Naive thymus-derived CD4-positive, alpha-beta T cell (primary cell): ENCODE measurements around the gene ANHX. TPM values are rescaled to one million over a fixed set of nuclear protein-coding genes. Genes with fewer than 3 reads are reported as not detected.
A peak's percentile ranks its signal among the peaks of the same experiment; 100 is the strongest.

ENCODE experiments used
- ATAC-seq: fragments of 150-1000 bp; cut with Tn5 transposase; 2 replicates; pipeline ENCODE4 v1.10.0; 2021; ENCODE audit warnings: mild to moderate bottlenecking, moderate library complexity
- CTCF ChIA-PET: fragments of 350-600 bp; sonication (Branson Sonifier 250); formaldehyde crosslinking; loops from one replicate; lab custom pipeline; 2021; ENCODE audit warnings: antibody characterized with exemption; lab: Charles Lee
- POLR2A ChIA-PET: fragments of 350-600 bp; sonication (Branson Sonifier 250); formaldehyde crosslinking; loops from one replicate; lab custom pipeline; 2021; ENCODE audit warnings: antibody characterized with exemption, inconsistent platforms; lab: Charles Lee
- DNase-seq, 9 donors: peaks; one replicate each; pipeline versions ENCODE4 v3.0.0 to v3.0.0-alpha.2; 2020 to 2022; ENCODE audit warnings: mixed read lengths in 1 of 9
- H3K27ac ChIP-seq: one replicate; pipeline ENCODE4 v1.7.0; 2013; ENCODE audit warnings: mild to moderate bottlenecking, low read depth, low read length, moderate library complexity
- H3K27me3 ChIP-seq, 2 donors: one replicate each; pipeline ENCODE4 v1.7.0; 2013; ENCODE audit warnings: low read length in 2 of 2, mild to moderate bottlenecking in 2 of 2, moderate library complexity in 2 of 2; ENCODE audit not compliant: control insufficient read depth in 2 of 2, insufficient read depth in 2 of 2
- H3K36me3 ChIP-seq, 3 experiments: 1 replicate in 2 of 3; 2 replicates in 1 of 3; pipeline ENCODE4 v1.7.0; 2013; ENCODE audit warnings: low read length in 3 of 3, mild to moderate bottlenecking in 3 of 3, moderate library complexity in 1 of 3; ENCODE audit not compliant: insufficient read depth in 3 of 3, control insufficient read depth in 2 of 3
- H3K4me1 ChIP-seq, 2 donors: one replicate each; pipeline ENCODE4 v1.7.0; 2013; ENCODE audit warnings: low read length in 2 of 2, mild to moderate bottlenecking in 2 of 2, moderate library complexity in 1 of 2; ENCODE audit not compliant: control insufficient read depth in 2 of 2, insufficient read depth in 2 of 2
- H3K4me3 ChIP-seq: 2 replicates; pipeline ENCODE4 v1.7.0; 2013; ENCODE audit warnings: mild to moderate bottlenecking, low read length
- H3K9me3 ChIP-seq, 3 experiments: 1 replicate in 2 of 3; 2 replicates in 1 of 3; pipeline ENCODE4 v1.7.0; 2013; ENCODE audit warnings: low read length in 3 of 3; ENCODE audit not compliant: control insufficient read depth in 2 of 3
- H3K27ac Mint-ChIP-seq, 9 donors: one replicate each; pipeline ENCODE4 v1.8.0; 2020 to 2022; ENCODE audit warnings: mixed read lengths in 9 of 9, mild to moderate bottlenecking in 8 of 9, moderate library complexity in 5 of 9, inconsistent platforms in 2 of 9
- H3K27me3 Mint-ChIP-seq, 5 donors: one replicate each; pipeline ENCODE4 v1.8.0; 2021 to 2022; ENCODE audit warnings: mixed read lengths in 5 of 5, mild to moderate bottlenecking in 1 of 5
- H3K36me3 Mint-ChIP-seq, 5 donors: one replicate each; pipeline ENCODE4 v1.8.0; 2020 to 2022; ENCODE audit warnings: mixed read lengths in 5 of 5, mild to moderate bottlenecking in 3 of 5, inconsistent platforms in 1 of 5
- H3K4me1 Mint-ChIP-seq, 7 donors: one replicate each; pipeline ENCODE4 v1.8.0; 2020 to 2022; ENCODE audit warnings: mixed read lengths in 7 of 7, mild to moderate bottlenecking in 3 of 7, inconsistent platforms in 1 of 7
- H3K4me3 Mint-ChIP-seq, 10 donors: one replicate each; pipeline ENCODE4 v1.8.0; 2020 to 2022; ENCODE audit warnings: mild to moderate bottlenecking in 10 of 10, mixed read lengths in 10 of 10, moderate library complexity in 6 of 10, inconsistent platforms in 2 of 10
- H3K9me3 Mint-ChIP-seq, 11 donors: one replicate each; pipeline ENCODE4 v1.8.0; 2020 to 2022; ENCODE audit warnings: mixed read lengths in 11 of 11, mild to moderate bottlenecking in 4 of 11, inconsistent platforms in 1 of 11, moderate library complexity in 1 of 11
- intact Hi-C, 2 donors: fragments of 100-400 bp; cut with micrococcal nuclease; formaldehyde crosslinking; loops; one replicate each; pipeline ENCODE4 v1.15.1; 2023
- polyA plus RNA-seq, 2 donors: library from polyadenylated mRNA; unstranded; fragments of 300-500 nt; fragmentation: Illumina TruSeq; gene quantifications; one replicate each; pipeline ENCODE4 v1.2.3, GENCODE V29; 2021
- total RNA-seq, 6 experiments: library from RNA in 5 of 6; stranded (reverse) in 5 of 6; gene quantifications; 1 replicate in 5 of 6; 2 replicates in 1 of 6; pipeline ENCODE4 v1.2.3 and lab custom pipeline; 2021 to 2026

ANHX gene
- total and polyA plus RNA-seq, 7 experiments from 2014 or later = not detected

DNA sequence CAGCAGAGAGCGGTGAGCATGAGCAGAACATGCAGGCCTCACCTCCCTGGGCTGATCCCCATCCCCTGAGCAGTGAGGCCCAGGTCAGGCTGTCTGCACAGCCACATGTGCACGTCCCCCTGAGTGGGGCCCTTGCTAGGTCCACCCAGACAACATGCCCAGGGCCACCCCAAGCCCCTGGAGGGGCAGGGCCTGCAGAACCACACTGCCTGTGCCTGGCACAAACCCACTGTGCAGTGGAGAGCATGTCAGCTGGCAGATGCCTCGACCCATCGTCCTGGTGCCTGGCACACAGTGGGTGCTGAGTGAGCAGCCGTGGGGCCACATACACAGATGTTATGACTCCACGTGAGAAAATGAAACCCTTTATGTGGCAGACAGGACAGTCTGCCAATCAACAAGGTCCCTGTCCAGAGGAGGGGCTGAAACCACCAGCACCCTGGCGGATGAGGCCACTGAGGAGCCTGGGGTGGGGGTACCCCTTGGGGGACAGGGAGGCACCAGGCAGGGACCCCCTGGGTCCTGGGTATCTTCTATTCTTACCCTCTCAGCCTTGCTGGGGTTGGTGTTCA is 8.3 kb downstream of the ANHX start:
- ChIA-PET CTCF (no interaction called here), POLR2A (no interaction called here)
- Mint-ChIP-seq H3K27me3 (peaks cover 0 to 25% (median 5%) of the 10 kb centered on the region in 5 donors), H3K4me1 (peaks cover 0 to 2% (median 0%) of the 10 kb centered on the region in 7 donors), H3K9me3 (peaks cover 0 to 45% (median 21%) of the 10 kb centered on the region in 11 donors), H3K36me3 (peaks cover 0 to 13% (median 2%) of the 10 kb centered on the region in 5 donors), H3K27ac (no peak overlapping the region), H3K4me3 (no peak overlapping the region)
- H3K9me3 ChIP-seq = no peaks in the 10 kb centered on the region
- intact Hi-C loops = no loop called here
- no peak overlapping the region for H3K27ac ChIP-seq
- ATAC-seq = no peak
- no peak for DNase-seq
- H3K27me3 ChIP-seq = no peaks in the 10 kb centered on the region
- no peaks in the 10 kb centered on the region for H3K36me3 ChIP-seq
- no peaks in the 10 kb centered on the region for H3K4me1 ChIP-seq
- H3K4me3 ChIP-seq = no peak overlapping the region

DNA sequence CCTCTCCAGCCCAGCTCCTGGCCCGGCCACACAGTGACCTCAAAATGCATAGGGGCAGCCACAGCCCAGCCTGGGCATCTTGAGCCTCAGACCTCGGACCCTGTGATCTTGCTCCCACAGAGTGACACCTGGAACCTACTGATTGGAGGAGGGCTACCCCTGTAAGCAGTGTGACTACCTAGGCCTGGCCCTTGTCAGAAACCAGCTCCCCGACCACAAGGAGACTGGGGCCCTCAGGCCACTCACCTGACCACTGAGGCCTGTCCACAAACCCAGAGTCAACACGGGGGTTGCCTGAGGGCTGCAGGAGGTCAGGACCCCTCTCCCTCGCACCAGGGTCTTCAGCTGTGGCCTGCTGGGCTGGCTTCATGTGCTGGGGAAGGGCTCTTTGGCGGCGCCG is 9.0 kb downstream of the ANHX start:
- Histone ChIP-seq H3K27ac (no peak overlapping the region), H3K27me3 (no peaks in the 10 kb centered on the region), H3K9me3 (peaks cover 0 to 2% (median 0%) of the 10 kb centered on the region in 3 experiments), H3K4me3 (no peak overlapping the region), H3K4me1 (no peaks in the 10 kb centered on the region), H3K36me3 (no peaks in the 10 kb centered on the region)
- H3K4me3 Mint-ChIP-seq = no peak overlapping the region
- H3K9me3 Mint-ChIP-seq = peaks cover 0 to 48% (median 23%) of the 10 kb centered on the region in 11 donors
- peaks cover 0 to 2% (median 0%) of the 10 kb centered on the region in 7 donors for H3K4me1 Mint-ChIP-seq
- intact Hi-C loops = no loop called here
- ATAC-seq (no peak), DNase-seq (no peak)
- POLR2A ChIA-PET = no interaction called here
- peaks cover 0 to 11% (median 2%) of the 10 kb centered on the region in 5 donors for H3K36me3 Mint-ChIP-seq
- peaks cover 0 to 24% (median 5%) of the 10 kb centered on the region in 5 donors for H3K27me3 Mint-ChIP-seq
- CTCF ChIA-PET = no interaction called here
- H3K27ac Mint-ChIP-seq = no peak overlapping the region

DNA sequence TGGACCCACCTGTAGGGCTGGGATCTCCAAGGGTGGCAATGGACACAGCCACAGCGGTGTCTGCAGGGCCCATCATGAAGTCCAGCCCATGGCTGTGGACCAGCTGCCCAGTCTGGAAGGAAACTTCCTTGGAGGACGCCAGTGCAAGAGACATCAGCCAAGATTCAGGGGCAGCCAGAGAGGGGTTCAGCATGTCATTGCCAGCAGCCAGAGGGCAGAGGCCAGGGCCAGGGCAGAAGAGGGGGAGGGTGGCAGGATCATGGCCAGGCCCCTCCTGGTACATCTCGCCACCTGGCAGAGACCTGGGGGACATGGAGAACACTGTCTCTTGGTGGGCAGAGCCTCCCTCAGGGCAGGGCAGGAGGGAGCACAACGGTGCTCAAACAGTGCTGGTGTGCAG is 10.2 kb downstream of the ANHX start:
- Mint-ChIP-seq H3K36me3 (peaks cover 0 to 11% (median 2%) of the 10 kb centered on the region in 5 donors), H3K27me3 (peaks cover 0 to 18% (median 5%) of the 10 kb centered on the region in 5 donors), H3K4me3 (no peak overlapping the region), H3K27ac (peak overlapping the region in 1 of 9 donors; percentile 43), H3K9me3 (peaks cover 0 to 48% (median 28%) of the 10 kb centered on the region in 11 donors), H3K4me1 (peaks cover 0 to 2% (median 0%) of the 10 kb centered on the region in 7 donors)
- DNase-seq (no peak), ATAC-seq (no peak)
- CTCF ChIA-PET = no interaction called here
- Histone ChIP-seq H3K36me3 (no peaks in the 10 kb centered on the region), H3K4me1 (no peaks in the 10 kb centered on the region), H3K4me3 (no peak overlapping the region), H3K9me3 (peaks cover 0 to 10% (median 0%) of the 10 kb centered on the region in 3 experiments), H3K27me3 (no peaks in the 10 kb centered on the region), H3K27ac (no peak overlapping the region)
- POLR2A ChIA-PET = no interaction called here
- intact Hi-C loops = no loop called here

DNA sequence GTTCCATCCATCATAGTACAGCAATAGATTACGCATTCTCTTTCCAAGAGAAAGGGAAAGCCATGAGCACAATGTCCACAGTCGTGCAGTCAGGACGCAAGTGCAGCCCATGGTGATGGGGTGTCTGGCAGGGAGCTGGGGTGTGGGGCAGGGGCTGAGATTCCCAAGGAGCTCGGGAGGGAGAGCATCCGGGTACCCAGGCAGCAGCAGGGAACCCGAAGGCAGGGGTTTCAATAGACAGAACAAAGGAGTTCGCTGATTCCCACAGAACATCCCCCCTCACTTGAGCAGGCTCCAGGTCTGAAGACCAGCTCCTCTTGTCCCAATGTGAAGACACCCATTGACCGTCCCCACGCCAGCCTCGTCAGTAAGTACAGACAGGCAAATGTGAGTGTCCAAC is 13.5 kb downstream of the ANHX start:
- Mint-ChIP-seq H3K36me3 (peaks cover 0 to 19% (median 12%) of the 10 kb centered on the region in 5 donors), H3K27ac (no peak overlapping the region), H3K27me3 (peaks cover 0 to 19% (median 3%) of the 10 kb centered on the region in 5 donors), H3K9me3 (peaks cover 20 to 68% (median 41%) of the 10 kb centered on the region in 11 donors), H3K4me3 (no peak overlapping the region), H3K4me1 (no peaks in the 10 kb centered on the region)
- Histone ChIP-seq H3K4me1 (no peaks in the 10 kb centered on the region), H3K27ac (no peak overlapping the region), H3K4me3 (no peak overlapping the region), H3K27me3 (no peaks in the 10 kb centered on the region), H3K9me3 (peaks cover 0 to 35% (median 0%) of the 10 kb centered on the region in 3 experiments), H3K36me3 (no peaks in the 10 kb centered on the region)
- no peak for ATAC-seq
- intact Hi-C loops = no loop called here
- ChIA-PET POLR2A (no interaction called here), CTCF (no interaction called here)
- no peak for DNase-seq

DNA sequence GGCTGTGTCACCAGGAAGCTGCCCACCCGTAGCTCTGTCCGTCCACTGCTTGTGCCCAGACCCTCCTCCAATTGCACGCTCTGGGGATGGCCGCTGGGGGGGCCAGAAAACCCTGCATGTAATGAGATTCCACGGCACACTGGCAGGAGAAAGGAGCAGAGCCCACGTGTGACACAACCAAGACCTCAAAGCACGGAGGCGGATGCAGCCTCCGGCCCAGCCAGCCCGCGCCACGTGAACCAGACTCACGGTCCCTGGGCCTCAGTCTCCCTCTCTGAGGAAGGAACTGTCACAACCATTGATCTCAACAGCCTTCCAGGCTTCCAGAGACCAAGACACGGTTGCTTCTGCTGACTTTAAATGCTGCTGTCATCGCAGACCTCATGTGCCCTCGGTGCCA is 14.4 kb downstream of the ANHX start:
- DNase-seq (no peak), ATAC-seq (no peak)
- Mint-ChIP-seq H3K27me3 (peaks cover 0 to 19% (median 3%) of the 10 kb centered on the region in 5 donors), H3K27ac (no peak overlapping the region), H3K4me3 (no peak overlapping the region), H3K36me3 (peaks cover 0 to 19% (median 12%) of the 10 kb centered on the region in 5 donors), H3K9me3 (peaks cover 20 to 78% (median 41%) of the 10 kb centered on the region in 11 donors), H3K4me1 (no peaks in the 10 kb centered on the region)
- ChIA-PET POLR2A (no interaction called here), CTCF (no interaction called here)
- intact Hi-C loops = no loop called here
- H3K9me3 ChIP-seq = peaks cover 0 to 45% (median 0%) of the 10 kb centered on the region in 3 experiments
- H3K36me3 ChIP-seq = no peaks in the 10 kb centered on the region
- H3K4me1 ChIP-seq = no peaks in the 10 kb centered on the region
- no peaks in the 10 kb centered on the region for H3K27me3 ChIP-seq
- no peak overlapping the region for H3K27ac ChIP-seq
- H3K4me3 ChIP-seq = no peak overlapping the region

DNA sequence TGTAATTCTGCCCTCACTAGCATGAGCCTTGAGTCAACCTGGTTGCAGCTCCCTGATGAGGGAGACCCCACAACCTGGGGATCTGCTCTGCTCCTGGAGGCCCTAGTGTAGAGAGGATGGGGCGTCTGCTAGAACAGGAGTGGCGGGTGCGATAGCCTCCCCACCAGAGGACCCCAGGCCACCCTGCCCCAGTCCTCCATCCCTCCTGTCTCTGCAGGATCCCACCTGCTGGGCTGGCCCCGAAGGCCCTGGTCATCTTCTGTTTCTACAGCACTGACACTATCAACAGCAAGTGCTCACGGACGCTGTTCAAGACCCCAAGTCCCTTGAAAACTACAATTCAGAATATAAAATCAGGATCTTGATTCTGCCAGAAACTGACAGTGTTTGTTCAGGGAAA is 15.2 kb downstream of the ANHX start:
- Mint-ChIP-seq H3K27me3 (peaks cover 0 to 19% (median 3%) of the 10 kb centered on the region in 5 donors), H3K4me1 (no peaks in the 10 kb centered on the region), H3K36me3 (peaks cover 0 to 19% (median 12%) of the 10 kb centered on the region in 5 donors), H3K9me3 (peaks cover 20 to 82% (median 40%) of the 10 kb centered on the region in 11 donors), H3K4me3 (no peak overlapping the region), H3K27ac (no peak overlapping the region)
- CTCF ChIA-PET = no interaction called here
- DNase-seq (no peak), ATAC-seq (no peak)
- H3K27ac ChIP-seq = no peak overlapping the region
- no peaks in the 10 kb centered on the region for H3K27me3 ChIP-seq
- peaks cover 0 to 52% (median 4%) of the 10 kb centered on the region in 3 experiments for H3K9me3 ChIP-seq
- no peaks in the 10 kb centered on the region for H3K4me1 ChIP-seq
- no peak overlapping the region for H3K4me3 ChIP-seq
- H3K36me3 ChIP-seq = no peaks in the 10 kb centered on the region
- intact Hi-C loops = no loop called here
- POLR2A ChIA-PET = no interaction called here

DNA sequence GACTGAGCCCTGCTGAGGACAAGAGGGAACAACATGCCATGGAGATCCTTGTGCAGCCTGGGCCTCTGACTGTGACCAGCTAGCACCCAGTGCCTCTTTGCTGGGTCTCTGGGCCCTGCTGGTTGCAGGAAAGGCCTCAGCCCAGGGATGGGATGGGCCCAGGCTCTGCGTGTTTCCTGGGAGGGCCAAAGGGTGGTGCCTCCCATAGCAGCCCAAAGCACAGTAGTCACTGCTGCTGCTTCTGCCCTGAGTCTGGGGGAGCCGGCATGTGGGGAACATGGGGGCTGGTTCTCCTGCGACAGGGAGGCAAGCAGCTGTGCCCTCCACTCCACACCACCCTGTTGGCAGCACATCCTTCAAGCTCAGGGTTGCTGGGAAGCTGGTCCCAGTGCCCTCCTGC is 18.5 kb downstream of the ANHX start:
- H3K9me3 Mint-ChIP-seq = peaks cover 20 to 95% (median 46%) of the 10 kb centered on the region in 11 donors
- CTCF ChIA-PET = no interaction called here
- H3K27ac Mint-ChIP-seq = no peak overlapping the region
- POLR2A ChIA-PET = no interaction called here
- no peak overlapping the region for H3K4me3 ChIP-seq
- intact Hi-C loops = no loop called here
- H3K27me3 Mint-ChIP-seq = peaks cover 0 to 19% (median 3%) of the 10 kb centered on the region in 5 donors
- H3K4me1 ChIP-seq = no peaks in the 10 kb centered on the region
- H3K9me3 ChIP-seq = peaks cover 0 to 79% (median 6%) of the 10 kb centered on the region in 3 experiments
- no peak for ATAC-seq
- H3K27me3 ChIP-seq = no peaks in the 10 kb centered on the region
- no peak overlapping the region for H3K27ac ChIP-seq
- H3K36me3 ChIP-seq = no peaks in the 10 kb centered on the region
- no peak overlapping the region for H3K4me3 Mint-ChIP-seq
- H3K4me1 Mint-ChIP-seq = no peaks in the 10 kb centered on the region
- DNase-seq = no peak
- H3K36me3 Mint-ChIP-seq = peaks cover 0 to 24% (median 17%) of the 10 kb centered on the region in 5 donors
